ENCODE measurements around the gene GPR107.
A peak's percentile ranks its signal among the peaks of the same experiment; 100 is the strongest.

The GPR107 gene

DNA sequence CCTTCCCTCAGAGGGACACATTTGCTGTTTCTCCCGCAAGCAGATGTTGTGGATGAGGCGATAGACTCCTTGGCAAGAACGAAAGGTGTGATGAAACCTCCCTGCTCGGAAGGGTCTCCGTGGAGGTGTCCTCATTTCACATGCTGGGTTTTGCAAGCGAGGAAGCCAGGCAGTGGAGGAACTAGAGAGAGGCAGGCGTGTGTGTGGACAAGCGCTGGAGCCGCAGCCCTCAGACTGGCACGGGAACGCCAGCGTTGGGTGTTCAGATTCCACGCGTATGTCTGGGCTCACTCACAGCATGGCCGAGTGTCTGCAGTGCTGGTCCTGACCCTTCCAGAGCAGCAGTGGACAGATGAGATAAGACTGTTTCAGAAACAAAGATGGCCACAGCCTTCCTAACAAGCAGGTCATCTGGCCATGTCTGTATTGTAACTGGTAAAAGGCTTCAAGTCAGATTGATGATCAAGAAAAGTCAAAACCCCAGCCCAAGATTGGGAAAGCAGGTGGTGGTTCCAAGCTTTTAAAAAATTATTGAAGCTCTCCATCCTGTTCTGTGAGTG is 83.5 kb downstream of the GPR107 start:
- no peak for DNase-seq (ENCODE audit: low read depth in 2 of 2)

DNA sequence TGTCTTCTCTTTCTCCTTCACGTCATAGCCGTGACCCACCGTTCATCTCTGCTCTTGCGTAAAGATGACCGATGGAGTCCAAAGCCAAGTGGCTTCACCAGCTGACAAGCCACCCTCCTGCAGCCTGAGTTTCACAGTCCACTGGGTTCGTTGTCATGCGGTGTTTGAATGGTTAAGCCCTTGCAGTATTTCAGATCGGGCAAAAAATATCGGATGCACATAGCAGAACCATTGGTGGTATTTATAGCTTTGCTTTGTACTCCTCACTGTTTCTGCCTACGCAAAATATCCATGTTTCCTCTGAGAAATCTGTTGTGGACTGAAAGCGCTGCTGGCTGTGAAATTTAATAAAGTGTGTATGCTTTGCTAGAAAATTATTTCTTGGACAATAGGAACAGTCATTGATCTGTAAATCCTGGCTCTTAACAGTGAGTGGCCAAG is 84.0 kb downstream of the GPR107 start:
- DNase-seq (ENCODE audit: low read depth in 2 of 2) = no peak

DNA sequence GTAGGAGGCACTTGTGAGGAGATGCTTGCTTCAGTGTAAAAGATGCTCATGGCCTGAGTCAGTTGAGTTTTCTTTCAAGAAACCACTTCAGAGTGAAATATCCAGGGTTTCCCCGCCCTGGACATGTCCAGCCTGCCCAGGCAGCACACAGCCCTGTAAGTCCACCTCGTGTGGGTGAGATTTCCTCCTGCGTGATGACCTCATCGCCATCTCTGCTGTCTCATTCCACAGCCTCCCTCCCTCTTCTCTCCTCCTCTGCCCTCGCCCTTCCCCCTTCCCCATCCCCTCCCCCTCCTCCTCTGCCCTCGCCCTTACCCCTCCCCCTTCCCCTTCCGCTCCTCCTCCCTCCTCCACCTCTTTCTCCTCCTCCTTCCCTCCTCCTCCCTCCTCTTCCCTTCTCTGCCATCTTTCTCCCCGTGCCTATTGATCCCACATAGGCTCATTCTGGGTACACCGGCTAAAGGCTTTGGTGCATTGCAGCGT is 84.5 kb downstream of the GPR107 start:
- no peak for DNase-seq (ENCODE audit: low read depth in 2 of 2)

DNA sequence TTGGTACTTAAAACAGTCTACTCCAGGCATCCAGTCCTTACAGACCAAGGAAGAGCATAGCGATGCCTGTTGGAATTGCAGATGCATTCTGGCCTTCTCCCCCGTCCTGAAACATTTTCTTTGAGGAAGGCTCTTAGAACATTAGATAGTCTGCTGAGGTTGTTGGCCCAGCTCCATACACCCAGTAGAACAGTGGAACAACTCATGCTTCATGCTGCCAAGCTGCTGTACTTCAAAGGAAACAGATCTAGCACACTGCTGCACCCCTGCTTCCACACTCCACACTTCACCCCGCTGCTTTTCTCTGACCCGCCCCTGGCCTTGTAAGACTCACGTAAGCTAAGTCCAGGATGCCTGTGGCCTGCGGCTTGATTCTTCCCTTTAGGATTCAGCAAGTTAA is 85.1 kb downstream of the GPR107 start:
- DNase-seq (ENCODE audit: low read depth in 2 of 2) = no peak

DNA sequence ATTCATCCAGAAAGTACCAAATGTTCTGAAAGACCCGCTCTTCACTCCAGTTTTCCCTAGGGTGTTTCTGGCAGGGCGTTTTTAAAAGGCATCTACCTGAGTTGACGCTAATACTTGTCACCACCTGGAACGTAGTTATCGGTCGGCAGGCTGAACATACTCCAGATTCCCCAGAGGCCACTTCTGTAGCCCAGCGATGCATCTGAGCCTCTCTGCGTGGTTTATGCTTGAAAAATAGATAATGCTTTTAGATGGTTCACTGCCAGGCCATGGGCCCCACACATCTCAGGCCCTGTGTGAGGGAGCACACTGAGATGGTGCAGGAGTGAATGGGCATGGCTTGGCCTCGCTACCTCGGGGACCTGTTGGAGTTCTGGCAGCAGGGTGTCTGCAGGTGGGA is 85.5 kb downstream of the GPR107 start:
- DNase-seq (ENCODE audit: low read depth in 2 of 2) = no peak

DNA sequence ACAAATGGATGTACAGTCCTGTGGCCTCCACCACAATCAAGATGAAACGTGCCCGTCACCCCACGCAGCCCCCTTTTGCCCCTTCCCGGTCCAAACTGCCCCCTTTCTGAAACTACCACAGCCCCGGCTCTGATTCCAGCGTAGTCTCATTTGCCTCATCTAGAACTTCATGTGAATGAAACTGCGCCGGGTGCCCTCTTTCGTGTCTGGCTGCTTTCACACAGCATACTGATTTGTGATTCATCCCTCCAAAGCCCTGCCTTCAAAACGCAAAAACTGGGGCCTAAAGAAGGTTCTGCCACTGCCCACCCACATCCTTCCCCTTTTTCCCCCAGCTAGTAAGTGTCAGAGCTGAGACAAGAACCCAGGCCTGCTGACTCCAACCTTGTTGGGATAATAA is 87.0 kb downstream of the GPR107 start:
- peak in 1 of 2 experiments; percentile 35 for DNase-seq (ENCODE audit: low read depth in 2 of 2)

DNA sequence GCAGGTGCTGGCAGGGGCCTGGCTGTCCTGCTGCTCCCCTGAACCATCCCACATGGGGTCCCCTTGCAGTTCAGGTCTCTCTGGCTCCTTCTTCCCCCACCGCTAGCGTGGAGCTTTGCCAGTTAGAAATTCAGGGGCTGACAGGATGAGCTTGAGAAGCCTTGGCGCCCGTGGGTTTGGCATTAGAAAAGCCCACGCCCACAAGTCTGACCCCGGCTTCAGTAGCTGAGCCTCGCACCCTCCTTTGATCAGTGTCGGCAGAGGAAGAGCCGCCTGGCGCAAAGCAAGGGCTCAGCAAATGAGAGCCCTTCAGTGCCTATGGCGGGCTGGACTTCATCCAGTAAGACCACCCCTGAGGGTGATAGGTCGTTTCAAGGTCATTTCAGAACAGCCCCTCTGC is 88.3 kb downstream of the GPR107 start:
- no peak for DNase-seq (ENCODE audit: low read depth in 2 of 2)

DNA sequence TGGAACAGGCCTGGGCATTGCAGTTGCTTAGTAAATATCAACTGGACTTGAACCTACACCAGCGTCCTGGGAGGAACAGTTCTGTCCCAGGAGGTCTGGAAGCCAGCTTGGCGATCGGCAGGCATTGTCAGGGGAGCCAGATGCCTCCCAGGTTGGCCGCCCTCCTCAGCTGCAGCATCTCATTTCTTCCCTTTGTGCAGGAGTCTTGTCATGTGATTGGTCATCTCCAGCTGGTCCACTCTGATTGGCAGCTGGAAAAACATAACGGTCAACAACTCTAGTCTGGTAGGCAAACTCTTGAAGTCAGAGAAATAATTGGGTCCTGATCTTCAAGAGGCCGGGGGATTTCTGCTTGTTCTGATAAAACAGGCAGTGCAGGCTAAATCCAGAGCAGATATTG is 88.9 kb downstream of the GPR107 start:
- DNase-seq (ENCODE audit: low read depth in 2 of 2) = no peak

DNA sequence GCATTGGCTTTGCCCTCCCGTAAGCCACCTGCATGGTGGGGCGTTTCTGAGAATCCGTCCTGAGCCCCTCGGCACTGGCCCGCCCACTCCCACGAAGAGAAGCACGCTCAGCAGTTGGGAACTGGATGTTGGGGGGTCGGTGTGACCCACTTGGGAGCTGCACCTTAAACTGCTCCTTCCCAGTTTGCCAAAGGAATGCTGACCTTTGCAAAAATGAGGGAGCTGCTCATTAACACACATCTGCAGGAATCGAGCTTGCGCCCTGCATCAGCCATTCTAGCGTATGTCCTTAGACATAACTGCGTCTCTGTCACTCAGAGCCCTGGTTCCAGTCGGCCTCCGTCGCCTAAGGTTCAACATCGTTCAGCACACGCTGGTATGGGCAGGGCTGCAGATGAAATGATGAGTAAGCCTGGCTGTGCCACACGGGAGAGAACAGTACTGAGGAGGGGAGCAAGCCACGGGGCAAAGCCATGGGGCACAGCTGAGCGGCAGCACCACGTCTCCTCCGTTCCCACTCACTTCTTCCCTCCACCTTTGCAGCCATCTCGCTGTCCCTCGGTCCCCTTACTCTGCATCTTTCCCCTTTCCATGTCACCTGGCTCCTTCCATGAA is 89.7 kb downstream of the GPR107 start:
- no peak for DNase-seq (ENCODE audit: low read depth in 2 of 2)

DNA sequence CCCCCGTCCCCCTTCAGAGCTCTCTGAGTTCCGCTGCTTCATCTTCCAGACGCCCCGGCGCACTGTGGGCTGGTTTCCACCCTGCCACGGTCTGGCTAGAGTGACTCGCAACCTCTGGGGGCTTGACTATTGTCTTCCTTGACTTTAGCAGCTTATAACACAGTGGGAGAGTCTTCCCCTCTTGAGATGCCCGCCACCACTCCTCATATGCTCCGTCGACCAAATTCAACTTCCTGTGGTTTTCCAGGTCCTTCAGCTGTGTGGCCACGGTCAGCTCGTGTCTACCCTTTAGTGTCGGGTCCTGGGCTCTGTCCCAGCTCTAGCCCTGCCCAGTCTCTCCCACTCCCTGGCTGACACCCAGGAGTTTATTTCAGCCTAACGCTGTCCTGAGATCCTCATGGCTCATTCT is 90.3 kb downstream of the GPR107 start:
- DNase-seq (ENCODE audit: low read depth in 2 of 2) = no peak

DNA sequence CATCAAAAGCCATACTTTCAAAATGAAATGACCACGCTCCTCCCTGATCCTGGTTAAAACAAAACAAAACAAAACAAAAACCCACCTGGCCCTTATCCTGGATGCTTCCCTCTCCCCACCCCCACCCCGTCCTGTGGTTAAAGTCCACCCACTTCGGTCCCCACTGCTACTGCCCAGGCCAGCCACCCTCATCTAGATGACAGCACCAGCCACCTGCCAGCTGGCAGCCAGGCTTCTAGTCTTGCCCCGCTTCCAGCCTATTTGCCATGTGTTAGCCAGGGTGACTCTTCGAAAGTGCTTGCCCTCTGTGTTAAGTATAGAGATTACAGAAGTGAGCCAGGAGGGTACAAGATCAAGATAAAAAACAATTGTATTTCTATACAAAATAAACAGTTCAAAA is 91.0 kb downstream of the GPR107 start:
- no peak for DNase-seq (ENCODE audit: low read depth in 2 of 2)

DNA sequence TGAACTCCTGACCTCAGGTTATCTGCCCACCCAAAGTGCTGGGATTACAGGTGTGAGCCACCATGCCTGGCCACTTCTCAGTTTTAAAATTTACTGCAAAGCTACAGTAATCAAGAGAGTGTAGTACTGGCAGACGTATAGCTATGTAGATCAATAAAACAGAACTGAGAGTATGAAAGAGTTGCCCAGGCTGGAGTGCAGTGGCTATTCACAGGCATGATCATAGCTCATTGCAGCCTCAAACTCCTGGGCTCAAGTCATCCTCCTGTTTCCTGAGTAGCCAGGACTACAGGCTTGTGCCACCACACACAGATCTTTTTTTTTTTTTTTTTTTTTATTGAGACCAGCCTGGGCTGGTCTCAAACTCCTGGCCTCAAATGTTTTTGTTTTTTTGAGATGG is 92.0 kb downstream of the GPR107 start:
- no peak for DNase-seq (ENCODE audit: low read depth in 2 of 2)

DNA sequence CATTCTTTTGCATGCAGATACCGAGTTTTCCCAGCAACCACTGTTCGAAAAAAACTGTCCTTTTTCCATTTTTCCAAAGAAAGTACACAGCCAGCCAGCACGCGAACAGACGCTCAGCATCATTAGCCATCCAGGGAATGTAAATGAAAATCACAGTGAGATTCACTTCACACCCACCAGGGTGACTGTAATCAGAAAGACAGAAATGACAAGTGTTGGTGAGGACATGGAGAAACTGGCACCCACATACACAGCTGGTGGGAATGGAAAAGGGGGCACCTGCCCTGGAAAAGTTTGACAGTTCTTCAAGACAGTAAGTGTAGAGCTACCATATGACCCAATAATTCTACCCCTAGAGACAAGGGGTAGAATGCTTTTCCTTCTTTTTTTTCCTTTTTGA is 93.5 kb downstream of the GPR107 start:
- no peak for DNase-seq (ENCODE audit: low read depth in 2 of 2)

DNA sequence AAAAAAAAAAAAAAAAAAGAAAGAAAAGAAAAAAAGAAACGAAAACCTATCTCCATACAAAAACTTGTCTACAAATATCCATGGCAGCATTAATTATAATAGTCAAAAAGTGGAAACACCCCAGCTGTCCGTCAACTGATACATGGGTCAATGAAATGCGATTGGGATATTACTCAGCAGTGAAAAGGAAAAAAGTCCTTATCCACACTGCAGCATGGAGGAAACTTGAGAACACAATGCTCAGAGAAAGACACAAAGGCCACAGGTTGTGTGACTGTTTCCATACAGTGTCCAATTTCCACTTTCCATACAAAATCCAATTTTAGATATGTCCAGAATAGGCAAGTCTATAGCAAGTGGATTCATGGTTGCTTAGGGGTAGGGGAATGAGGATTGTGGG is 94.2 kb downstream of the GPR107 start:
- DNase-seq (ENCODE audit: low read depth in 2 of 2) = no peak

DNA sequence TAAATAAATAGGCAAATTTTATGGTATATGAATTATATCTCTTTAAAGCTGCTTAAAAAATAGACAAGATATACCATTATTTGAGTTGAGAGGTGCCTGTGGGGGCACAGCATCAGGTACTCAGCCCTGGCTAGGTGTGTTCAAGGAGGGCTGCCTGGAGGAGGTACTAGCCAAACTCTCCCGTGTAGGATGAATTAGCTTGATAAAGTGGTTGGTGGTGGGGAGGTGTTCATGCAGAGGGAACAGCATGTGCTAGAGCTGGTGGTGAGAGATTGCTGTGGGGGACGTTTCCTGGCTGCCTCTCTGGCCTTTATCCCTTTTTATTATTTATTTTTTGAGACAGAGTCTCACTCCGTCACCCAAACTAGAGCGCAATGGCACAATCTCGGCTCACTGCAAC is 95.3 kb downstream of the GPR107 start:
- DNase-seq (ENCODE audit: low read depth in 2 of 2) = no peak

DNA sequence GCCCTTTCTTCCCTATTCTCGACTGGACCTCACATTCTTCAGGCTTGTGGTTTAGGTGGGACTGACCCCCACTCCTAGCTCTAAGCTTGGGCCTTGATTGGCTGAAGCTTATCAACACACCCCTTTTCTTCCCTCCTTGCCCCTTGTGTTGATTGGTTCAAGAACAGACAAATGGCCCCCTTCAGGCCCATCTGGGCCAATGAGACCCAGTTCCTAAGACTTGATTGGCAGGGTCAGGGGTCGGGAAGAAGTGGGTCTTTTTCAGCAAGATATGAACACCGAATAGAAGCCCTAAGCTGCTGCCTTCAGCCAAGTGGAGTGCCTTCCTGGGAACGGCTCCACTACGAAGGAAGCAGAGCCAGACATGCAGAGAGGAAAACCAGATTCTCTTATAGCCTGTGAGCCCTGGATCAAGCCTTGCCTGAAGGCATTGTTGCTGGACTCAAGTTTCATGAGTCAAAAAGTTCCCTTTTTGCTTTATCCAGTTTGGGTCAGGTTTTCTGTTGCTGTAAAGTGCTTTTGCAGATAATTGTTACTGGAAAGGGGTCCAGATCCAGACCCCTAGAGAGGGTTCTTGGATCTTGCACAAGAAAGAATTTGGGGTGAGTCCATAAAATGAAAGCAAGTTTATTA is 96.1 kb downstream of the GPR107 start:
- DNase-seq (ENCODE audit: low read depth in 2 of 2) = no peak

DNA sequence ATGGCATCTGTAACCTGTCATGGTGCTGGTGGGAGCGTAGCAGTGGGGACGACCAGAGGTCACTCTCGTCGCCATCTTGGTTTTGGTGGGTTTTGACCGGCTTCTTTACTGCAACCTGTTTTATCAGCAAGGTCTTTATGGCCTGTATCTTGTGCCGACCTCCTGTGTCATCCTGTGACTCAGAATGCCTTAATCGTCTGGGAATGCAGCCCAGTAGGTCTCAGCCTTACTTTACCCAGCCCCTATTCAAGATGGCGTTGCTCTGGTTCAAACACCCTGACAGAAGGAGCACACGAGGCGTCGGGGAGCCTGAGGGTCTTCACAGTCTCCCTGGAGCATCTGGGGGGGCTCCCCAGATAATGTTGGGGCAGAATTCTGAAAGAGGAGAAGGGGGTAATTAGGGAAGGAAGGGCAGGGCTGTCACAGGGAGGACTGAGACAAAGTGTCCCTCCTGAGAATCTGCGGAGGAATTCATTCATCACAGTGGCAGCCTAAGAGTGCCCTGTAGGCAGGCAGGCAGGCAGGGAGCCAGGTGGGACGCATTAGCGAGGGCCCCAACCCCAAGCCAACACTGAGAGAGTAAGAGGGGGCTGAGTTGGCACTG is 97.2 kb downstream of the GPR107 start:
- DNase-seq (ENCODE audit: low read depth in 2 of 2) = no peak

DNA sequence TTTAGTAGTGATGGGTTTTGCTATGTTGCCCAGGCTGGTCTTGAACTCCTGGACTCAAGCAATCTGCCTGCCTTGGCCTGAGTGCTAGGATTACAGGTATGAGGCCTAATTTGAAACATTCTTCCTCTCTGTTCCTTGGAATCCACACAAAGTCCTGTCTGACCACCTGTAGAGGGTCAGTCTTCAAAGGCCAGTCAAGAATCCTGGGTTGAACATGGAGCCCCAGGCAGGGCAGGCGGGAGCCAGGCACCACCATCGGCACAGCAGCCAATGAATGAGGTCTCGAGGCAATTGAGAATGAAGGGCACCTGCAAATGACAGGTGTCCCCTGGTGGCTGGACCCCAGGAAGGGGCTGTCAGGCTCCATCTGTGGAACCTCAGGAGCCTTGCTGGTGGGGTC is 101.1 kb downstream of the GPR107 start:
- DNase-seq (ENCODE audit: low read depth in 2 of 2) = no peak

DNA sequence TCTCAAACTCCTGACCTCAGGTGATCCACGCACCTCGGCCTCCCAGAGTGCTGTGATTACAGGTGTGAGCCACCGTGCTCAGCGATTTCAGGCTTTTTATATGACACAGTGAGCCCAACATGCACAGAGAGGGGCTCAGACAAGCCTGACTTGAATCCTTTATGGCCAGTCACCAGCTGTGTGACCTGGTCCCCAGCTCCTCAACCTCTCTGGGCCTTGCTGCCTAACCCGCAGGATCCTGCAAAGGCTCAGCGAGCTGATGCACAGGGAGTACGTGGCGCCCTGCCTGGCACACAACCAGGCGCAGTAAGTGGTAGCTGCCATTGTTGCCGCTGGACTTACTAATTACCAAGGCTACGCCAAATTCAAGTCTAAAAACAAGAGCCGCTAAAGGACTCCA is 101.9 kb downstream of the GPR107 start:
- no peak for DNase-seq (ENCODE audit: low read depth in 2 of 2)

DNA sequence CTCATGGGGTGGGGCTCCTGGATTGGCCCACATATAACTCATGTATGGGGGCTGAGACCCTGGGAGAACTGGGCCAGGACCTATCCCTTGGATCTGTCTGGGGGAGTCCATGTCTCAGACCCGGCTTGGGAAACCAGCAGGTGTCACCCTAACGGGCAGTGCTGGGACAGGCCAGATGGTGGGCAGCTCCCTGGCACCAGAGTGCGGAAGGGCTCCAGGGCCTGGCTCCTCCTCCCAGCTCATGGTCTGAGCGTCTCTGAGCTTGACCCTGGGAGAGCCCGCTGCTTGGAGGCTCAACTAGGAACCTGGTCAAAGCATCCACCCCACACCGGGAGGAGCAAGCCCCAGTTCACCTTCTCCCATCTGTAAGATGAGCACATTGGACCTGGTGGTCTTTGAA is 103.0 kb downstream of the GPR107 start:
- no peak for DNase-seq (ENCODE audit: low read depth in 2 of 2)

DNA sequence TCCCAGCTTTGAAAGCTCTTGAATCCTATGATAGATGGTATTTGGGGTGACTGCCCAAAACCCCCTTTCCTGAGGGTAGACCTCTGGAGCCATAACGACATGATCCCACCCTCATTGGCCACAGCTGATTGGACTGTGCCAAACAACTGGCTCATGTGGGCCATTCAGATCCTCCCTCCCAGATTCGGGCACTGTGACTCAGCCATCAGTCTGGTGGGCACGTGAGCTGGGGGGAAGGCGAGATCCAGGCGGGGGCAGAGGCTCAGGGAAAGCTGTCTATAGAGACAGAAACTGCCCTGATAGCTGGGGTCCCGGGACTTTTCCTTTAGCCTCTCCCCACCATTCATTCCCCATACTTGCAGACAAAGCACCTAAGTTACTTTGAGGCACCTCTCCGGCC is 103.4 kb downstream of the GPR107 start:
- no peak for DNase-seq (ENCODE audit: low read depth in 2 of 2)

DNA sequence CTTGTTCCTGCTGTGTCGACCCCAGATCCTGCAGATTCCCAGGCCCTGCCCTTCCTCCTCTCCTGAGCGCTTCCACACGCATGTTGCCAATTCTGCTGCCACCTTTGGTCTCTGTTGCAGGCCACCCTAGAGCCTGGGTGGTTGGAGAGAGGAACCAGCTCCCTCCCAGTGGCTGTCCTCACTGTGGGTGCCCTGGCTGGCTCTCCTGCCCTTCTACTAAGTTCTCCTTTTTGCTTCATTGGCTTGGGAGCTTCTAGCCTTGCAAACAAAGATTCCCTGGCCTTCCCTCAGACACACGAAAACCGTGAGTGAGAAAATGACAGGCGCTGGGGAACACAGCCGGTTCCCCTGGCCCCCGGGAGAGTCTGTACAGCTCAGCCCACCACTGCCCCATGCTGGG is 104.3 kb downstream of the GPR107 start:
- DNase-seq (ENCODE audit: low read depth in 2 of 2) = no peak

DNA sequence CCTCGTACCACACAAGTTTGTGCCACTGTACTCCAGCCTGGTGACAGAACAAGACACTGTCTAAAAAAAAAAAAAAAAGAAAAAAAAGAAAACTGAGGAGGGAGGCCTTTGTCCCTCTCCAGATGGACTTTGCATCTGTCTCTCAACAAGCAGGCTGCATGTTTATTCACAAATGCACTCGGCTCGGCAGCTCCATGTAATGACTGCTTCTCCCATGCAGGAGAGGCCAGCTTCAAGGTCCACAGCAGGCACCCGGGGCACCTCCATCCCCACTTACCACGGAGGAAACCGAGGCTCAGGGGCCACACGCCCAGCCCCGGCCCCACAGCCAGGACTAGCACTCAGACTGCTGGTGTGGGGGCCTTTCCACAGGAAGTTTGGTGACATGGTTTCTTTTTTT is 105.4 kb downstream of the GPR107 start:
- DNase-seq (ENCODE audit: low read depth in 2 of 2) = no peak

Data from stimulated activated CD4-positive, alpha-beta T cell treated with anti-CD3 and anti-CD28 coated beads, Interleukin-12 subunit alpha, Interleukin-12 subunit beta, amount 100 ng/mL, for 24 hours (primary cell).